Body of pancreas (tissue), 4 donors: ENCODE results near the gene MATR3.

Source experiments
- POLR2A ChIP-seq, 3 donors: fragments of 450-650 bp; IDR thresholded peaks; one replicate each; pipeline ENCODE4 v1.6.1; 2016; ENCODE audit warnings: antibody characterized with exemption in 3 of 3, mild to moderate bottlenecking in 2 of 3
- TF ChIP-seq, protein P1 (sequence below), 7 experiments: fragments of 450-650 bp in 4 of 7; fragments of 200-600 bp in 3 of 7; sonication (generic) in 3 of 7; IDR thresholded peaks; one replicate each; pipeline ENCODE4 v1.5.1; 2016 to 2019; ENCODE audit warnings: antibody characterized with exemption in 7 of 7

DNA sequence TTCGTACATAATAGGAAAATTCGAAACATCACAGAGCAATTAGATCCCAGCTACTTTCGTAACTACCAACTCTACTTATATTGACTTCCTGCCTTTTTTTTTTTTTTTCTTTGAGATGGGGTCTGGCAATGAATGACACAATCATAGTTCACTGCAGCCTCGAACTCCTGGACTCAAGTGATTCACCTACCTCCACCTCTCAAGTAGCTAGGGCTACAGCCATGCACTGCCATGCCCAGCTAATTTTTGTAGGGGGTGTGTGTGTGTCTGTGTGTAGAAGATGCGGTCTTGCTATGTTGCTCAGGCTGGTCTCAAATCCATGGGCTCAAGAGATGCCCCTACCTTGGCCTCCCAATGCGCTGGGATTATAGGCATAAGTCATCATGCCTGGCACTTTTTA is 42.3 kb downstream of the MATR3 start:
- TF ChIP-seq, protein P1, sequence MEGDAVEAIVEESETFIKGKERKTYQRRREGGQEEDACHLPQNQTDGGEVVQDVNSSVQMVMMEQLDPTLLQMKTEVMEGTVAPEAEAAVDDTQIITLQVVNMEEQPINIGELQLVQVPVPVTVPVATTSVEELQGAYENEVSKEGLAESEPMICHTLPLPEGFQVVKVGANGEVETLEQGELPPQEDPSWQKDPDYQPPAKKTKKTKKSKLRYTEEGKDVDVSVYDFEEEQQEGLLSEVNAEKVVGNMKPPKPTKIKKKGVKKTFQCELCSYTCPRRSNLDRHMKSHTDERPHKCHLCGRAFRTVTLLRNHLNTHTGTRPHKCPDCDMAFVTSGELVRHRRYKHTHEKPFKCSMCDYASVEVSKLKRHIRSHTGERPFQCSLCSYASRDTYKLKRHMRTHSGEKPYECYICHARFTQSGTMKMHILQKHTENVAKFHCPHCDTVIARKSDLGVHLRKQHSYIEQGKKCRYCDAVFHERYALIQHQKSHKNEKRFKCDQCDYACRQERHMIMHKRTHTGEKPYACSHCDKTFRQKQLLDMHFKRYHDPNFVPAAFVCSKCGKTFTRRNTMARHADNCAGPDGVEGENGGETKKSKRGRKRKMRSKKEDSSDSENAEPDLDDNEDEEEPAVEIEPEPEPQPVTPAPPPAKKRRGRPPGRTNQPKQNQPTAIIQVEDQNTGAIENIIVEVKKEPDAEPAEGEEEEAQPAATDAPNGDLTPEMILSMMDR (IDR thresholded peaks at IDR 0.05), result no peak
- TF ChIP-seq POLR2A (IDR thresholded peaks at IDR 0.05), result no peak
